ENCODE data around the gene ATAT1.

ATAT1 gene

GRCh38 chr6:30684386-30685156, 57.9 kb downstream of the ATAT1 start:
- no peak overlapping the region for H2AFZ ChIP-seq (ENCODE audit: low read depth, low read length, severe bottlenecking)
- H3K27ac ChIP-seq (ENCODE audit: low read depth, low read length), result peak overlapping the region; percentile 94
- H3K27me3 ChIP-seq (ENCODE audit: low read length), result no peaks in the 10 kb centered on the region
- no peaks in the 10 kb centered on the region for H3K36me3 ChIP-seq (ENCODE audit: low read length)
- no peaks in the 10 kb centered on the region for H4K20me1 ChIP-seq (ENCODE audit: low read depth, low read length)
- peak overlapping the region; percentile 82 for H3K9ac ChIP-seq (ENCODE audit: low read length)
- no peaks in the 10 kb centered on the region for H3K9me3 ChIP-seq (ENCODE audit: insufficient read depth, low read length)
- H3K9me2 ChIP-seq (replicated peaks; ENCODE audit: insufficient read depth, low read length), result no peaks in the 10 kb centered on the region
- peaks cover 75% of the 10 kb centered on the region for H3F3A ChIP-seq (ENCODE audit: insufficient read depth)
- H3K4me3 ChIP-seq (ENCODE audit: insufficient read depth, low read length, poor library complexity, severe bottlenecking), result peak overlapping the region; percentile 91
- TF ChIP-seq EZH2phosphoT487 (conservative IDR thresholded peaks at IDR 0.05; ENCODE audit: low read length) (no peak), CTCF (IDR thresholded peaks at IDR 0.05; ENCODE audit: insufficient read depth, low read length, poor library complexity, severe bottlenecking) (no peak)
- H3K4me2 ChIP-seq (ENCODE audit: low read depth, low read length, poor library complexity, severe bottlenecking), result peak overlapping the region; percentile 92
- peaks cover 68% of the 10 kb centered on the region for H3K79me2 ChIP-seq (ENCODE audit: insufficient read depth, low read length)

GRCh38 chr6:30685157-30686008, 58.7 kb downstream of the ATAT1 start:
- Histone ChIP-seq H3K9me3 (ENCODE audit: insufficient read depth, low read length) (no peaks in the 10 kb centered on the region), H3K27me3 (ENCODE audit: low read length) (no peaks in the 10 kb centered on the region), H3K27ac (ENCODE audit: low read depth, low read length) (peak overlapping the region; percentile 94), H2AFZ (ENCODE audit: low read depth, low read length, severe bottlenecking) (no peak overlapping the region), H3K36me3 (ENCODE audit: low read length) (no peaks in the 10 kb centered on the region), H3K9ac (ENCODE audit: low read length) (peak overlapping the region; percentile 82), H3K79me2 (ENCODE audit: insufficient read depth, low read length) (peaks cover 67% of the 10 kb centered on the region), H3F3A (ENCODE audit: insufficient read depth) (peaks cover 72% of the 10 kb centered on the region), H3K9me2 (replicated peaks; ENCODE audit: insufficient read depth, low read length) (no peaks in the 10 kb centered on the region), H3K4me2 (ENCODE audit: low read depth, low read length, poor library complexity, severe bottlenecking) (peak overlapping the region; percentile 92), H4K20me1 (ENCODE audit: low read depth, low read length) (no peaks in the 10 kb centered on the region), H3K4me3 (ENCODE audit: insufficient read depth, low read length, poor library complexity, severe bottlenecking) (peak overlapping the region; percentile 91)
- TF ChIP-seq CTCF (IDR thresholded peaks at IDR 0.05; ENCODE audit: insufficient read depth, low read length, poor library complexity, severe bottlenecking) (peak; percentile 64), EZH2phosphoT487 (conservative IDR thresholded peaks at IDR 0.05; ENCODE audit: low read length) (no peak)

- no peaks in the 10 kb centered on the region for H3K36me3 ChIP-seq (ENCODE audit: low read length)
- peak within 1 kb of the TSS; percentile 91 for H3K4me3 ChIP-seq (ENCODE audit: insufficient read depth, low read length, poor library complexity, severe bottlenecking)
- peak within 1 kb of the TSS; percentile 49 for H2AFZ ChIP-seq (ENCODE audit: low read depth, low read length, severe bottlenecking)
- H3K27me3 ChIP-seq (ENCODE audit: low read length), result no peaks in the 10 kb centered on the region
- H3K9ac ChIP-seq (ENCODE audit: low read length), result peak within 1 kb of the TSS; percentile 82
- H3K27ac ChIP-seq (ENCODE audit: low read depth, low read length), result peak within 1 kb of the TSS; percentile 94
- H3K79me2 ChIP-seq (ENCODE audit: insufficient read depth, low read length), result peaks cover 59% of the 10 kb centered on the region
- TF ChIP-seq CTCF (IDR thresholded peaks at IDR 0.05; ENCODE audit: insufficient read depth, low read length, poor library complexity, severe bottlenecking) (no peak), EZH2phosphoT487 (conservative IDR thresholded peaks at IDR 0.05; ENCODE audit: low read length) (no peak)
- peaks cover 67% of the 10 kb centered on the region for H3F3A ChIP-seq (ENCODE audit: insufficient read depth)
- H3K9me2 ChIP-seq (replicated peaks; ENCODE audit: insufficient read depth, low read length), result no peaks in the 10 kb centered on the region
- no peaks in the 10 kb centered on the region for H3K9me3 ChIP-seq (ENCODE audit: insufficient read depth, low read length)
- no peaks in the 10 kb centered on the region for H4K20me1 ChIP-seq (ENCODE audit: low read depth, low read length)
- H3K4me2 ChIP-seq (ENCODE audit: low read depth, low read length, poor library complexity, severe bottlenecking), result peak within 1 kb of the TSS; percentile 92
Measured at GRCh38 chr6:30686009-30686907, 59.6 kb downstream of the ATAT1 start, which contains the start of gene PPP1R18. TSS of gene PPP1R18 (minus strand) at chr6:30686645. CDS start at chr6:30686018, 627 bp downstream.

All from SU-DHL-6 (cell line).